ENCODE measurements around the gene TNFRSF18.

Gene TNFRSF18

GRCh38 chr1:1243266-1243660 lies 36.9 kb upstream of the TNFRSF18 start:
- H3K9me2 ChIP-seq (replicated peaks; ENCODE audit: control insufficient read depth, low read length): no peaks in the 10 kb centered on the region
- H3K4me1 ChIP-seq (ENCODE audit: control insufficient read depth, low read length): no peaks in the 10 kb centered on the region
- H3K27ac ChIP-seq (ENCODE audit: low read depth, low read length): no peak overlapping the region
- H3K79me2 ChIP-seq (ENCODE audit: control insufficient read depth, low read length): no peaks in the 10 kb centered on the region
- H3K9me3 ChIP-seq (ENCODE audit: control insufficient read depth, insufficient read depth, low read length): no peaks in the 10 kb centered on the region
- no peaks in the 10 kb centered on the region for H4K20me1 ChIP-seq (ENCODE audit: control insufficient read depth, insufficient read depth, low read depth, low read length)
- H3K4me3 ChIP-seq (ENCODE audit: low read length): no peak overlapping the region
- TF ChIP-seq CTCF (IDR thresholded peaks at IDR 0.05; ENCODE audit: low read depth, low read length, poor library complexity, severe bottlenecking) (no peak), EZH2phosphoT487 (IDR thresholded peaks at IDR 0.05; ENCODE audit: borderline replicate concordance, low read length) (no peak)
- H3K36me3 ChIP-seq (ENCODE audit: control insufficient read depth, low read length): no peaks in the 10 kb centered on the region
- peaks cover 3% of the 10 kb centered on the region; the same call in 1 of the 2 replicates for H3K27me3 ChIP-seq (ENCODE audit: control insufficient read depth, low read length)
- H3K4me2 ChIP-seq (ENCODE audit: low read length): no peak overlapping the region
- H3F3A ChIP-seq (ENCODE audit: control insufficient read depth, insufficient read depth): no peaks in the 10 kb centered on the region

GRCh38 chr1:1242461-1243265 lies 36.3 kb upstream of the TNFRSF18 start:
- no peaks in the 10 kb centered on the region for H3K9me3 ChIP-seq (ENCODE audit: control insufficient read depth, insufficient read depth, low read length)
- no peaks in the 10 kb centered on the region for H3K79me2 ChIP-seq (ENCODE audit: control insufficient read depth, low read length)
- H3K4me1 ChIP-seq (ENCODE audit: control insufficient read depth, low read length): peaks cover 4% of the 10 kb centered on the region; the same call in 1 of the 2 replicates
- H3K4me3 ChIP-seq (ENCODE audit: low read length): no peak overlapping the region
- H3K4me2 ChIP-seq (ENCODE audit: low read length): no peak overlapping the region
- H3F3A ChIP-seq (ENCODE audit: control insufficient read depth, insufficient read depth): no peaks in the 10 kb centered on the region
- H3K9me2 ChIP-seq (replicated peaks; ENCODE audit: control insufficient read depth, low read length): no peaks in the 10 kb centered on the region
- H3K27ac ChIP-seq (ENCODE audit: low read depth, low read length): no peak overlapping the region
- H4K20me1 ChIP-seq (ENCODE audit: control insufficient read depth, insufficient read depth, low read depth, low read length): no peaks in the 10 kb centered on the region
- peaks cover 6% of the 10 kb centered on the region for H3K27me3 ChIP-seq (ENCODE audit: control insufficient read depth, low read length)
- TF ChIP-seq CTCF (IDR thresholded peaks at IDR 0.05; ENCODE audit: low read depth, low read length, poor library complexity, severe bottlenecking): no peak
- TF ChIP-seq EZH2phosphoT487 (IDR thresholded peaks at IDR 0.05; ENCODE audit: borderline replicate concordance, low read length): no peak
- no peaks in the 10 kb centered on the region for H3K36me3 ChIP-seq (ENCODE audit: control insufficient read depth, low read length)

GRCh38 chr1:1241588-1242219 lies 35.3 kb upstream of the TNFRSF18 start:
- Histone ChIP-seq H4K20me1 (ENCODE audit: control insufficient read depth, insufficient read depth, low read depth, low read length) (no peaks in the 10 kb centered on the region), H3K27me3 (ENCODE audit: control insufficient read depth, low read length) (peaks cover 11% of the 10 kb centered on the region), H3K27ac (ENCODE audit: low read depth, low read length) (no peak overlapping the region), H3K9me3 (ENCODE audit: control insufficient read depth, insufficient read depth, low read length) (no peaks in the 10 kb centered on the region), H3K4me3 (ENCODE audit: low read length) (no peak overlapping the region), H3K36me3 (ENCODE audit: control insufficient read depth, low read length) (no peaks in the 10 kb centered on the region), H3F3A (ENCODE audit: control insufficient read depth, insufficient read depth) (no peaks in the 10 kb centered on the region), H3K4me1 (ENCODE audit: control insufficient read depth, low read length) (peaks cover 4% of the 10 kb centered on the region; the same call in 1 of the 2 replicates), H3K4me2 (ENCODE audit: low read length) (no peak overlapping the region), H3K9me2 (replicated peaks; ENCODE audit: control insufficient read depth, low read length) (no peaks in the 10 kb centered on the region), H3K79me2 (ENCODE audit: control insufficient read depth, low read length) (no peaks in the 10 kb centered on the region)
- TF ChIP-seq EZH2phosphoT487 (IDR thresholded peaks at IDR 0.05; ENCODE audit: borderline replicate concordance, low read length) (no peak), CTCF (IDR thresholded peaks at IDR 0.05; ENCODE audit: low read depth, low read length, poor library complexity, severe bottlenecking) (no peak)

Measured in DOHH2 (cell line).